NCI-H1092 (cell line): ENCODE data around the gene PHF8.

ENCODE experiments used
- DNase-seq: peaks from one replicate; lab custom pipeline; 2025; lab: John Stamatoyannopoulos, UW

Gene PHF8

GRCh38 chrX:54044126-54044876 is at the start of gene PHF8:
Gene PHF8, minus strand, starts transcription at chrX:54044473. Its CDS starts 1,745 bp downstream, at chrX:54042728.
- peak; percentile 94 for DNase-seq

GRCh38 chrX:54093571-54093970 is 49.3 kb upstream of the PHF8 start:
- DNase-seq = no peak

- DNase-seq = no peak
Measured at GRCh38 chrX:54093159-54093558, 48.9 kb upstream of the PHF8 start.

- DNase-seq = no peak
Measured at GRCh38 chrX:54090880-54091279, 46.6 kb upstream of the PHF8 start.

- no peak for DNase-seq
Measured at GRCh38 chrX:54089191-54089590, 44.9 kb upstream of the PHF8 start.

- DNase-seq = no peak
Measured at GRCh38 chrX:54087661-54088060, 43.4 kb upstream of the PHF8 start.

- no peak for DNase-seq
Measured at GRCh38 chrX:54085666-54086065, 41.4 kb upstream of the PHF8 start.

GRCh38 chrX:54076903-54077302 is 32.6 kb upstream of the PHF8 start:
- DNase-seq = no peak

GRCh38 chrX:54074826-54075225 is 30.6 kb upstream of the PHF8 start:
- DNase-seq = no peak

- DNase-seq = no peak
Measured at GRCh38 chrX:54067766-54068165, 23.5 kb upstream of the PHF8 start.

- no peak for DNase-seq
Measured at GRCh38 chrX:54066841-54067240, 22.6 kb upstream of the PHF8 start.

- no peak for DNase-seq
Measured at GRCh38 chrX:54064564-54064963, 20.3 kb upstream of the PHF8 start.

GRCh38 chrX:54063361-54063760 is 19.1 kb upstream of the PHF8 start:
- no peak for DNase-seq

- DNase-seq = no peak
Measured at GRCh38 chrX:54049801-54050200, 5.5 kb upstream of the PHF8 start.

GRCh38 chrX:54048412-54048811 is 4.1 kb upstream of the PHF8 start:
- DNase-seq = no peak

GRCh38 chrX:54045563-54046228 is 1.4 kb upstream of the PHF8 start:
- DNase-seq = peak; percentile 38

- DNase-seq = no peak
Measured at GRCh38 chrX:54044877-54045338, 635 bp upstream of the PHF8 start.

- DNase-seq = no peak
Measured at GRCh38 chrX:54043541-54044125, 640 bp downstream of the PHF8 start.

GRCh38 chrX:54043056-54043455 is 1.2 kb downstream of the PHF8 start:
- no peak for DNase-seq

GRCh38 chrX:54042609-54043021 is 1.7 kb downstream of the PHF8 start:
- peak; percentile 20 for DNase-seq

- DNase-seq = no peak
Measured at GRCh38 chrX:54030329-54030728, 13.9 kb downstream of the PHF8 start.

GRCh38 chrX:54029529-54030143 is 14.6 kb downstream of the PHF8 start:
- DNase-seq = peak; percentile 28

- DNase-seq = no peak
Measured at GRCh38 chrX:54024350-54024749, 19.9 kb downstream of the PHF8 start.
